ENCODE data around the gene TMPRSS6. TPM values are rescaled to one million over a fixed set of nuclear protein-coding genes. Genes with fewer than 3 reads are reported as not detected.

The TMPRSS6 gene
- total and polyA plus RNA-seq, 8 donors = 0.25 to 1.5 (median 0.46) TPM; not detected in 4

- Histone ChIP-seq H3K36me3 (peaks cover 0 to 3% (median 1%) of the 10 kb centered on the region in 4 donors), H3K9me3 (no peaks in the 10 kb centered on the region), H3K27me3 (peaks cover 8 to 67% (median 35%) of the 10 kb centered on the region in 3 donors), H3K27ac (no peak overlapping the region), H3K4me1 (peaks cover 0 to 6% (median 3%) of the 10 kb centered on the region in 4 donors), H3K4me3 (no peak overlapping the region)
- no peak for DNase-seq
- intact Hi-C loops (cut with DNase I; ENCODE audit: low total_unique reads) = no loop called here
- 80 to 88% (median 85%) methylated on average over 10 of the region's 10 CpGs for WGBS, 5 donors
- TF ChIP-seq EP300 (IDR thresholded peaks at IDR 0.05) = no peak
- TF ChIP-seq POLR2AphosphoS5 (IDR thresholded peaks at IDR 0.05) = no peak
- TF ChIP-seq, protein P1, sequence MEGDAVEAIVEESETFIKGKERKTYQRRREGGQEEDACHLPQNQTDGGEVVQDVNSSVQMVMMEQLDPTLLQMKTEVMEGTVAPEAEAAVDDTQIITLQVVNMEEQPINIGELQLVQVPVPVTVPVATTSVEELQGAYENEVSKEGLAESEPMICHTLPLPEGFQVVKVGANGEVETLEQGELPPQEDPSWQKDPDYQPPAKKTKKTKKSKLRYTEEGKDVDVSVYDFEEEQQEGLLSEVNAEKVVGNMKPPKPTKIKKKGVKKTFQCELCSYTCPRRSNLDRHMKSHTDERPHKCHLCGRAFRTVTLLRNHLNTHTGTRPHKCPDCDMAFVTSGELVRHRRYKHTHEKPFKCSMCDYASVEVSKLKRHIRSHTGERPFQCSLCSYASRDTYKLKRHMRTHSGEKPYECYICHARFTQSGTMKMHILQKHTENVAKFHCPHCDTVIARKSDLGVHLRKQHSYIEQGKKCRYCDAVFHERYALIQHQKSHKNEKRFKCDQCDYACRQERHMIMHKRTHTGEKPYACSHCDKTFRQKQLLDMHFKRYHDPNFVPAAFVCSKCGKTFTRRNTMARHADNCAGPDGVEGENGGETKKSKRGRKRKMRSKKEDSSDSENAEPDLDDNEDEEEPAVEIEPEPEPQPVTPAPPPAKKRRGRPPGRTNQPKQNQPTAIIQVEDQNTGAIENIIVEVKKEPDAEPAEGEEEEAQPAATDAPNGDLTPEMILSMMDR (IDR thresholded peaks at IDR 0.05) = no peak
- TF ChIP-seq POLR2A (IDR thresholded peaks at IDR 0.05) = no peak
Measured at GRCh38 chr22:37067428-37067827, 42.1 kb downstream of the TMPRSS6 start.

DNA sequence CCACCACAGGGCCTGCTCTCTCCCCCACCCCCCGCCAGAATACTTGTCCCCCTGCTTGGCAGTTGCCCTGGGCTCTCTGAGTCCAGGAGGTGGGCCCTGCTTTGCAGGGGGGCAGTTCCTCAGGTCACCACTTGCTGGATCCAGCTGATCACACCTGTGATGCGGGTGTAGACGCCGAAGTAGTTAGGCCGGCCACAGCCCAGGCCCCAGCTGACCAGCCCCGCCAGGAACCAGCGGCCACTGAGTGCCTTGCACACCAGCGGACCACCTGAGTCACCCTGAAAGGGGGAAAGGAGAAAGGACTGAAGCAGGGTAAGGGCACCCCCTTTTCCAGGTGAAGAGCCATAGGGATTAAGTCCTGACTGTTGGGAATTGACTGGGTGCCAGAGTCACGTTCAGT lies 43.6 kb downstream of the TMPRSS6 start:
- Histone ChIP-seq H3K27me3 (peaks cover 8 to 60% (median 35%) of the 10 kb centered on the region in 3 donors), H3K4me3 (no peak overlapping the region), H3K27ac (no peak overlapping the region), H3K4me1 (peaks cover 0 to 6% (median 3%) of the 10 kb centered on the region in 4 donors), H3K36me3 (peaks cover 0 to 16% (median 10%) of the 10 kb centered on the region in 4 donors), H3K9me3 (no peaks in the 10 kb centered on the region)
- intact Hi-C loops (cut with DNase I; ENCODE audit: low total_unique reads) = no loop called here
- WGBS, 5 donors = 86 to 90% (median 89%) methylated on average over 7 to 9 of the region's 9 CpGs
- DNase-seq = no peak
- TF ChIP-seq, protein P1 (IDR thresholded peaks at IDR 0.05) = no peak
- no peak for TF ChIP-seq POLR2AphosphoS5 (IDR thresholded peaks at IDR 0.05)
- no peak for TF ChIP-seq POLR2A (IDR thresholded peaks at IDR 0.05)
- no peak for TF ChIP-seq EP300 (IDR thresholded peaks at IDR 0.05)

DNA sequence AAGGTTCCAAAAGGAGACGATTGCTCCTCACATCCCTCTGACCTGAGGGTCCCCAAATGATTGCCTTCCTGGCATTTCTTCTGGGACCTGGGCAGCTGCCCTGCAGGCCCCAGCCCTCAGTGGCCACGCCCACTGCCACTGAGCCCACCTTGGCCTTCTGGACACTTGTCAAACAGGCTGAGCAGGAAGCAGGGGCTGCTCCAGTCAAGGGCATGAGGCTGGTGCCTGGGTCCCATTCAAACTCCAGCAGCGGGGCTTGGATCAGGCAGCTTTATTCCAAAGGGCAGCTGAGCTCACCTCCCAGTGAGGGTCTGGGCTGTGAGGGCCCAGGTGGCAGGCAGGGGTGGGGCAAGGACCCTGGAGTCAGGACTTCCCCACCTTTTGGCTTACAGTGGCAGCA lies 44.3 kb downstream of the TMPRSS6 start:
- WGBS, 5 donors = 42 to 88% (median 51%) methylated on average over 1 to 3 of the region's 3 CpGs
- DNase-seq = peak in 1 of 2 donors; percentile 75
- intact Hi-C loops (cut with DNase I; ENCODE audit: low total_unique reads) = no loop called here

DNA sequence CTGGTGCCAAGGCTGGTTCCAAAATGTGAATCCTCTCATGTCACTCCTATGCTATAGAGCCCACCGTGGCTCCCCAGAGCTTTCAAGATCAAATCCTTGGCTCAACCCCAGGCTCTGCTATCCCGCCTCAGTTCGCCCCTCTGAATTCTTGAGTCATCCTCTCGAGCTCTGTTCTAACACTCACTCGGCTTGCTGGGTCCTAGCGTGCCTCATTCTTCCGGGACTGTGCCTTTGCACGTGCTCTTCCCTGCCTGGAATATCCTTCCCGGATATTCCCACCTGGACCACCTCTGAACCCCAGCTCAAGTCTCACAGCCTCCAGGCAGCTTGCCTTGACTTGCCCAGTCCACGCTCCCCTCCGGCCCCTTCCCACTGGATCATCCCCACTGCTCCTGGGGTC lies 45.0 kb downstream of the TMPRSS6 start:
- 86 to 93% (median 91%) methylated on average over 11 of the region's 11 CpGs for WGBS, 5 donors
- DNase-seq = no peak
- TF ChIP-seq POLR2AphosphoS5 (IDR thresholded peaks at IDR 0.05) (no peak), POLR2A (IDR thresholded peaks at IDR 0.05) (no peak), EP300 (IDR thresholded peaks at IDR 0.05) (no peak)
- TF ChIP-seq, protein P1 (IDR thresholded peaks at IDR 0.05) = no peak
- Histone ChIP-seq H3K27me3 (peaks cover 7 to 46% (median 21%) of the 10 kb centered on the region in 3 donors), H3K27ac (no peak overlapping the region), H3K36me3 (peaks cover 0 to 30% (median 24%) of the 10 kb centered on the region in 4 donors), H3K4me3 (no peak overlapping the region), H3K9me3 (no peaks in the 10 kb centered on the region), H3K4me1 (peaks cover 0 to 6% (median 3%) of the 10 kb centered on the region in 4 donors)
- intact Hi-C loops (cut with DNase I; ENCODE audit: low total_unique reads) = no loop called here

More for the DNA sequence above, 44.3 kb downstream of the TMPRSS6 start:
- TF ChIP-seq POLR2A (IDR thresholded peaks at IDR 0.05) (no peak), EP300 (IDR thresholded peaks at IDR 0.05) (no peak), POLR2AphosphoS5 (IDR thresholded peaks at IDR 0.05) (no peak)
- TF ChIP-seq, protein P1 (IDR thresholded peaks at IDR 0.05) = no peak
- H3K27ac ChIP-seq = no peak overlapping the region
- H3K4me1 ChIP-seq = peaks cover 0 to 6% (median 3%) of the 10 kb centered on the region in 4 donors
- no peaks in the 10 kb centered on the region for H3K9me3 ChIP-seq
- H3K27me3 ChIP-seq = peaks cover 8 to 52% (median 28%) of the 10 kb centered on the region in 3 donors
- peaks cover 0 to 24% (median 18%) of the 10 kb centered on the region in 4 donors for H3K36me3 ChIP-seq
- H3K4me3 ChIP-seq = no peak overlapping the region

Data from stomach (tissue), 9 donors.